Activated CD8-positive, alpha-beta T cell treated with anti-CD3 and anti-CD28 coated beads for 36 hours (primary cell): ENCODE data around the gene ZNF836. TPM values are rescaled to one million over a fixed set of nuclear protein-coding genes. Genes with fewer than 3 reads are reported as not detected.
A peak's percentile ranks its signal among the peaks of the same experiment; 100 is the strongest.

Experiments used
- ATAC-seq: fragments of 200-7000 bp; cut with Tn5 transposase; one replicate; pipeline ENCODE4 v1.10.0; 2021; ENCODE audit warnings: mild to moderate bottlenecking, moderate library complexity
- CTCF ChIA-PET: fragments of 350-600 bp; sonication (Branson Sonifier 250); formaldehyde crosslinking; loops from one replicate; lab custom pipeline; 2021; ENCODE audit warnings: antibody characterized with exemption; lab: Charles Lee
- POLR2A ChIA-PET: fragments of 350-600 bp; sonication (Branson Sonifier 250); formaldehyde crosslinking; loops from one replicate; lab custom pipeline; 2021; ENCODE audit warnings: antibody characterized with exemption; lab: Charles Lee
- DNase-seq: peaks from one replicate; pipeline ENCODE4 v3.0.0-alpha.2; 2020
- H3K27ac Mint-ChIP-seq: one replicate; pipeline ENCODE4 v1.8.0; 2021; ENCODE audit warnings: mild to moderate bottlenecking, mixed read lengths
- H3K27me3 Mint-ChIP-seq: one replicate; pipeline ENCODE4 v1.8.0; 2021; ENCODE audit warnings: mixed read lengths
- H3K36me3 Mint-ChIP-seq: one replicate; pipeline ENCODE4 v1.8.0; 2021; ENCODE audit warnings: low read depth, mixed read lengths
- H3K4me1 Mint-ChIP-seq: one replicate; pipeline ENCODE4 v1.8.0; 2021; ENCODE audit warnings: low read depth, mixed read lengths
- H3K4me3 Mint-ChIP-seq: one replicate; pipeline ENCODE4 v1.8.0; 2021; ENCODE audit warnings: mild to moderate bottlenecking, moderate library complexity, mixed read lengths
- H3K9me3 Mint-ChIP-seq: one replicate; pipeline ENCODE4 v1.8.0; 2021; ENCODE audit warnings: mixed read lengths
- intact Hi-C: fragments of 100-400 bp; cut with micrococcal nuclease; formaldehyde crosslinking; loops from one replicate; pipeline ENCODE4 v1.10.0; 2022
- total RNA-seq, 2 experiments: library from RNA; stranded (reverse); gene quantifications; one replicate each; pipeline ENCODE4 v1.2.3, GENCODE V29; 2021
- TF ChIP-seq, protein P1 (sequence below): fragments of 200-600 bp; IDR thresholded peaks from one replicate; pipeline ENCODE4 v1.8.0; 2022; ENCODE audit warnings: antibody characterized with exemption, mild to moderate bottlenecking

ZNF836 gene
- total RNA-seq, 2 experiments from 2014 or later: 10.3 to 12.6 TPM

DNA sequence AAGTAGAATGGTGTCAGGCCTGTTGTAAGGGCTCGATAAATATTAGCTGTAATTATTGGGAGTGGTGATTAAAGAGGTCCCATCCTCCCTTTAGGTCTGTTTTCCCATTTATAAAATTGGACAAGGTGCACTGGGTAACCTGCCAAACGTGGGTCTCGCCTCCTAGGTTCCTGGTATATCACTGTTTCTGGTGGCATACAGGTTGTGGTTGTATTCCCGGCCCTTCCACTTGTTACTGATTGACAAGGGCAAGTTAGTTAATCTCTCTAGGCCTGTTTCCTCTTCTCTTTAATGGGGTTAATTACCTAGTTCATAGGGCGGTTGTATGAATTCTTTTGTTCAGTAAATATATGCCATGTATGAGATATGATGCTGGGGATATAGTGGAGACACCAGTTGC is 20.0 kb upstream of the ZNF836 start:
- H3K27ac Mint-ChIP-seq: peak overlapping the region; percentile 98

DNA sequence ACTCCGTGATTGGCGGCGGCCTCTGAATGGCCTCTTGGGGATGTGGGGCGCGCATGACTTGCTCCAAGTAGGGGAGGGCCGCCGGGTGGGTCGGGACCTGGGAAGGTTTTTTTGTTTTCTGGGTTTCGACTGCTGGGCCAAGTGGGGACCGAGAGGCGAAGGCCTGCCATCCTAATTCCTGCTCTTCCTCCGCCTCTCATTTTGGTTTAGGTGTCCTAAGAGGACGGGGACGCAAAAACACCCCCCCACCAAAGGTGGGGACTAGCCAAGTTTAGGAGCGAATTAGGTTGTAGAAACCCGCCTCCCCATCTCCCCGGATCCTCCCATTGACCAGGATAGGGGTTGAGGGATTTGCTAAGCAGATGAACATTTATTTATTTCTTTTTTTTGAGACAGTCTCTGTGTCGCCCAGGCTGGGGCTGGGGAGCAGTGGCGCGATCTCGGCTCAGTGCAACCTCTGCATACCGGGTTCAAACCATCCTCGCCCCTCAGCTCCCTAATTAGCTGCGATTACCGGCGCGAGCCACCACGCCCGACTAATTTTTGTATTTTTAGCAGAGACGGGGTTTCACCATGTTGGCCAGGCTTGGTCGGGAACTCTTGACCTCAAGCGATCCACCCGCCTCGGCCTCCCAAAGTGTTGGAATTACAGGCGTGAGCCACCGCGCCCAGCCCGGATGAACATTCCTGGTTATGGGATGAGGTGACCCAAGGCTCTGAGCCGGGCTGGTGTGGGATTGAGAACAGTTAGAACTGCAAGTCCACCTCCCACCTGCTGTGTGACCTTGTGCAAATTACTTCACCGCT is 19.3 kb upstream of the ZNF836 start:
- DNase-seq (no peak), ATAC-seq (no peak)
- ChIA-PET CTCF (interaction anchor here (0.9 kb wide), 1 partner anchor 9 kb away, joined by 3 read pairs; no protein-coding TSS in a partner anchor), POLR2A (interaction anchor here (1.0 to 1.2 kb wide), 2 partner anchors 9 to 12 kb away, joined by 3 to 8 read pairs; no protein-coding TSS in a partner anchor)
- peaks cover 44% of the 10 kb centered on the region for H3K4me1 Mint-ChIP-seq
- intact Hi-C loops: no loop called here
- H3K36me3 Mint-ChIP-seq: peaks cover 37% of the 10 kb centered on the region
- peak overlapping the region; percentile 98 for H3K27ac Mint-ChIP-seq
- no peaks in the 10 kb centered on the region for H3K9me3 Mint-ChIP-seq
- peak overlapping the region; percentile 93 for H3K4me3 Mint-ChIP-seq
- no peaks in the 10 kb centered on the region for H3K27me3 Mint-ChIP-seq
- TF ChIP-seq, protein P1, sequence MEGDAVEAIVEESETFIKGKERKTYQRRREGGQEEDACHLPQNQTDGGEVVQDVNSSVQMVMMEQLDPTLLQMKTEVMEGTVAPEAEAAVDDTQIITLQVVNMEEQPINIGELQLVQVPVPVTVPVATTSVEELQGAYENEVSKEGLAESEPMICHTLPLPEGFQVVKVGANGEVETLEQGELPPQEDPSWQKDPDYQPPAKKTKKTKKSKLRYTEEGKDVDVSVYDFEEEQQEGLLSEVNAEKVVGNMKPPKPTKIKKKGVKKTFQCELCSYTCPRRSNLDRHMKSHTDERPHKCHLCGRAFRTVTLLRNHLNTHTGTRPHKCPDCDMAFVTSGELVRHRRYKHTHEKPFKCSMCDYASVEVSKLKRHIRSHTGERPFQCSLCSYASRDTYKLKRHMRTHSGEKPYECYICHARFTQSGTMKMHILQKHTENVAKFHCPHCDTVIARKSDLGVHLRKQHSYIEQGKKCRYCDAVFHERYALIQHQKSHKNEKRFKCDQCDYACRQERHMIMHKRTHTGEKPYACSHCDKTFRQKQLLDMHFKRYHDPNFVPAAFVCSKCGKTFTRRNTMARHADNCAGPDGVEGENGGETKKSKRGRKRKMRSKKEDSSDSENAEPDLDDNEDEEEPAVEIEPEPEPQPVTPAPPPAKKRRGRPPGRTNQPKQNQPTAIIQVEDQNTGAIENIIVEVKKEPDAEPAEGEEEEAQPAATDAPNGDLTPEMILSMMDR: no peak

More for the DNA sequence above, 20.0 kb upstream of the ZNF836 start:
- ChIA-PET POLR2A (interaction anchor here (1.0 to 1.3 kb wide), 4 partner anchors 8 to 30 kb away, joined by 3 to 8 read pairs (median 4); no protein-coding TSS in a partner anchor), CTCF (interaction anchor here (0.9 kb wide), 1 partner anchor 8 kb away, joined by 3 read pairs; no protein-coding TSS in a partner anchor)
- Mint-ChIP-seq H3K4me3 (peak overlapping the region; percentile 93), H3K4me1 (peaks cover 47% of the 10 kb centered on the region), H3K9me3 (no peaks in the 10 kb centered on the region), H3K27me3 (no peaks in the 10 kb centered on the region), H3K36me3 (peaks cover 41% of the 10 kb centered on the region)
- ATAC-seq: no peak
- DNase-seq: no peak
- TF ChIP-seq, protein P1: no peak
- intact Hi-C loops: no loop called here

DNA sequence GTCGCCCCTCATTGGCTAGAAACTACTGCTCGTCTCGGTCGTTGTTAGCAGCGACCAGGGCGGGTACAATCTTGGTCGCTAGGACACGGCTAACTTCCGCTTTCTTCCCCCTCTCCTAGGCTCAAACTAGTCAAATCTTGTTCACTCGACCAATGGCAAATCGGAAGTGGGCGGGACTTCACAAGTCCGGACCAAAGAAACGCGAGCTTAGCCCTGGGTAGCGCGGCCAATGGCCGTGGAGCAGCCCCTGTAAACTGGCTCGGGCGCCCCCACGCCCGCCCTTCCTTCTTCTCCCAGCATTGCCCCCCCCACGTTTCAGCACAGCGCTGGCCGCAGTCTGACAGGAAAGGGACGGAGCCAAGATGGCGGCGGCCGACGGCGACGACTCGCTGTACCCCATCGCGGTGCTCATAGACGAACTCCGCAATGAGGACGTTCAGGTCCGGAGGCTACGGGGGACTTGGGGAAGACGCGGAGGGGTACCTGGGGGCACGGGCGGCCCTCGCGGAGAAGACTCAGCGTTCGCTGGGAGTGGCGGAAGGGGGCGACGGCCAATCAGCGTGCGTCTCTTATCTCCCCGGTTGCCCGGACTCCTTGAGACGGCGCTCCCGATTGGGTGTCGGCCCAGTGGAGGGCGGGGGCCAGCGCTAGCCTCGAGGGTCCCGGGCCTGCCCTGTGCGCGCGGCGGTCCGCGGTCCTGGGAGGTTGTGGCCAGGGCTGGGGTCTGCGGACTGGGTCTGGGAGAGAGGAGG is 18.5 kb upstream of the ZNF836 start, which contains the start of gene PPP2R1A:
PPP2R1A (plus strand) TSS at position 318 of the 752 bp plus-strand sequence; CDS start at position 363, 45 bp downstream.
- DNase-seq (peak; percentile 99), ATAC-seq (peak; percentile 92)
- Mint-ChIP-seq H3K9me3 (no peaks in the 10 kb centered on the region), H3K4me1 (peaks cover 41% of the 10 kb centered on the region), H3K27me3 (no peaks in the 10 kb centered on the region), H3K36me3 (peaks cover 31% of the 10 kb centered on the region), H3K4me3 (peak within 1 kb of the TSS; percentile 93), H3K27ac (peak within 1 kb of the TSS; percentile 98)
- TF ChIP-seq, protein P1: no peak
- POLR2A ChIA-PET: interaction anchor here (1.3 to 1.6 kb wide), 2 partner anchors 18 to 141 kb away, joined by 4 to 16 read pairs; partner anchors contain the start of genes ZNF432 and ZNF836
- intact Hi-C loops: no loop called here
- CTCF ChIA-PET: interaction anchor here (0.7 to 1.2 kb wide), 3 partner anchors 18 to 51 kb away, joined by 3 to 4 read pairs (median 3); partner anchors contain the start of gene ZNF836

DNA sequence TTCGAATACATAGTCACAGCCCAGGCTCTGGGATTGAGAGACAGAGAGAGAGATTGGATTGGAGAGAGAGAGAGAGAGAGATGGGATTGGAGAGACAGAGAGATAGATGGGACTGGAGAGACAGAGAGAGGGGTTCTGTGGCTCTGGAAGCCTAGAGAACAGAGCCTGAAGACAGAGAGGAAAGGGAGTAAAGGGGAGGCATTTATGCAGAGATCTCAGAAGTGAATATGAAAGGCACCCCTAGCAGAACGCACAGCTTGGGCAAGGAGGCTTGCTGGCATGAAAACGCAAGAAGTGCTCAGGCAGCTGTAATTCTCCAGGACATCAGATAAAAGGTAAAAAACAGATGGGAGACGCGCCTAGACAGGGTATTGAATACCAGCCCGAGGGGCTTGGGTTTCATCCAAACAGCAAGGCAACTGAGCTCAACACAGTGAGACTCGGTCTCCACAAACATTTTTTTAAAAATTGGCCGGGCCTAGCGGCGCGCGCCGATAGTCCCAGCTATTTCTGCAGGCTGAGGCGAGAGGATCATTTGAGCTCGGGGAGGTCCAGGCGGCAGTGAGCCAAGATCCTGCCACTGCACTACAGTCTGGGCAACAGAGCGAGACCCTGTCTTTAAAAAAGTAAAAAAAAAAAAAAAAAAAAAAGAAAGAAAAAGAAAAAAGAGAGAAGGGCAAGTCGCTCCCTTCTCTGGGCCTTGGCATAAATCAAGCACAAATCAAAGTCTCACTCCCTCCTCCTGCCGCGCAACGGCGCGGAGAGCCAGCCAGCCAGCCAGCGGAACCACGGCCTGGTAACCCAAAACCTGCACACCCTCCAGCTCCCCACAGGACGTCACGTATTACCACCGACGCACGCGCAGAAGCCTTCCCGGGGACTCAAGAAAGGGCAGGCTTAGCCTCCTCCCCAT is 17.7 kb upstream of the ZNF836 start:
- Mint-ChIP-seq H3K4me1 (peaks cover 33% of the 10 kb centered on the region), H3K9me3 (no peaks in the 10 kb centered on the region), H3K27ac (peak overlapping the region; percentile 98), H3K36me3 (peaks cover 23% of the 10 kb centered on the region), H3K27me3 (no peaks in the 10 kb centered on the region), H3K4me3 (peak overlapping the region; percentile 93)
- ChIA-PET CTCF (interaction anchor here (0.7 to 1.2 kb wide), 4 partner anchors 17 to 51 kb away, joined by 3 to 4 read pairs (median 3); partner anchors contain the start of gene ZNF836), POLR2A (interaction anchor here (0.7 to 1.6 kb wide), 3 partner anchors 11 to 140 kb away, joined by 3 to 16 read pairs (median 4); partner anchors contain the start of genes ZNF432 and ZNF836)
- intact Hi-C loops: no loop called here
- TF ChIP-seq, protein P1: no peak
- ATAC-seq (no peak), DNase-seq (no peak)
